Kidney glomerular epithelial cell (primary cell): Measurements from ENCODE around the gene MRPS5.
"Not testable (repeated sequence)": the region's sequence is repeated elsewhere in the genome, so short reads cannot be mapped to it uniquely, and the experiment has no call there.

ENCODE experiments used
- DNase-seq: peaks from one replicate; lab custom pipeline; 2025; lab: John Stamatoyannopoulos, UW

The MRPS5 gene

DNA sequence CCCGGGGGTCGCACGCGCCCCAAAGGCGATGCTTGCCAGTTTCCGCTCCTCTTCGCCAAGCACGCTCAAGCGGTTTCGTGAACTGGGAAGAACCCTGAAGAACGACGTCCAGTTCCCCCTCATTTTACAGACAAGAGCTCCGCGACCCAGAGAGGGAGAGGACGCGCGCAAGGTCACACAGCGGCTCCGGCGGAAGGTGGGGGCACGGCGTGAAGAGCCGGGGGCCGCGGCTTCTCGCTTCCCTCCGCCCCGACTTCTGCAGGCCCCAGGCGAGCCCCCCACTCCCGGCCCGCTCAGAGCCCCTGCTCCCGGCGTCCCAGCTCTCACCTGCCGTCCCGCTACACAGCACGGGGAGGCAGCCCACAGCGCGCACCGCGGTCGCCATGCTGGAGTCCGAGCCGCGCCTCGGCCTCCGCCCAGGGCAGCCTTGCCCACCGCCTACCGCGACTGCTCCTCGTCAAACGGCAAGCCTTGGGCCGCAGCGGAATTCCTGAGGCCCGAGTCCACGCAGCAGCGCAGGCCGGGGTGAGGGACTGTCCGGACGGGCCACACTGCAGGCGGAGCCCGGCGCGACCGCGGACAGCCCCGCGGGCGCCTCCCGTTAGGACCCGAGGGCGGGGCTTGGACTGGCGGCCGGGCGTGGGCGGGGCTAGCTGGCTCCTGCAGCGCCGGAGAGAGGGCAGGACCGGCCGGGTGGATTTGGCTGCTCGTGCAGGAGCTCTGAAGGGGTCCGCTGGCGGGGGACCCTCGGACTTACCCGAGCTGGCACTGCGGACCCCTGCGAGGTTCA lies at the start of gene MRPS5:
Gene MRPS5, minus strand, starts transcription at position 402 of the 790 bp plus-strand sequence. Its CDS starts 17 bp downstream, at position 385.
- DNase-seq = peak; percentile 45

GRCh38 chr2:95166065-95166763 lies 44.6 kb upstream of the MRPS5 start:
- DNase-seq = no peak

GRCh38 chr2:95165371-95166064 lies 43.9 kb upstream of the MRPS5 start, which contains the start of gene ZNF2:
Gene ZNF2 (plus strand): TSS chr2:95165809. CDS start chr2:95176227, 10,418 bp downstream.
- DNase-seq = peak; percentile 96

- no peak for DNase-seq
Observed at GRCh38 chr2:95165030-95165370, 43.4 kb upstream of the MRPS5 start.

DNA sequence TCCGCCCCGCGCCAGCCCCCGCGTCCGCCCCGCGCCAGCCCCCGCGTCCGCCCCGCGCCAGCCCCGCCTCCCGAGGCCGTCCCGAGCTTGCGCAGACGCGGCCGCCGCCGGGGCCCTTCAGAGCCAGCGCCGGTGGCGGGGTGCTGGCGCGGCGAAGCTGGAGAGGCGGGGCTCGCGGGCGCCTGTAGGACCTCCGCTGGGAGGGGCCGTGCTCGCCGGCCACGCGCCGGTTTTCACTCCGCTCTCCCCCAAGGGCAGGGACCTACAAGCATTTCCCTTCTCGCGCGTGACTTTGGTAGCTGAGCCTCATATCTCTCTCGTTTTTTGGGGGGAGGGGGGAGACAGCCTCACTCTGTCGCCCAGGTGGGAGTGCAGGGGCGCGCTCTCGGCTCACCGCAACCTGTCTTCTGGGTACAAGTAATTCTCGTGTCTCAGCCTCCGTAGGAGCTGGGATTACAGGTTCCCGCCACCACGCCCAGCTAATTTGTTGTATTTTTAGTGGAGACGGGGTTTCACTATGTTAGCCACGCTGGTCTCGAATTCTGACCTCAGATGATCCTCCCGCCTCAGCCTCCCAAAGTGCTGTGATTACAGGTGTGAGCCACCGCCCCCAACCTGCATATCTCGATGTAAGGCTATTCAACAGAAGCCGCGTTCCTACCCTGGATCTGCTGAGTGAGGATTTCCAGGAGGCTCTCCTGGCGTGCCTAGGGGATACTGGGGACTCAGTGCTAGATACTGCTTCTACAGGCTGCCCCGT lies 38.3 kb upstream of the MRPS5 start, which contains the start of gene ZNF514:
Gene ZNF514, minus strand, starts transcription at position 159 of the 760 bp plus-strand sequence. CDS start 6,595 bp downstream, outside the sequence.
- peak; percentile 12 for DNase-seq

- DNase-seq = peak; percentile 9
Observed at GRCh38 chr2:95158891-95159619, 37.4 kb upstream of the MRPS5 start.

DNA sequence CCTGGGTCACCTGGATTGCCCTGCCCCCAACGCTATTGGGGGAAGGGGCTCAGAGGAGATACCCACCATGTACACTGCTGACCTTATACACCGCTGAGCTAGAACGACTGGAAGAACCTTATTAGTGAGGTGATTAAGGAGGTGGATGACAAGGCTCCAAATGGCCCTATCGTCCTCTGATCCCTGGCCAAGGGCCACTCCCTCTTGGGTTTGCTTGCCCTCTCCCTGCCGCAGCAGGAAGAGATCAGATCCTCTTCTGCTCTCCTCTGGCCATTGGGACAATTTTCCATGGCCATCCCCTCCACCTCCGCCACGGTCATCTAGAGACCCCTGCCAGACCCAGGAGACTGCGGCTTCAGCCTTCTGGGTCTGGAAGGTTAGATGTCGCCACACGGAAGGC lies 36.8 kb upstream of the MRPS5 start:
- DNase-seq = no peak

GRCh38 chr2:95149397-95149984 lies 27.9 kb upstream of the MRPS5 start:
- DNase-seq = no peak

GRCh38 chr2:95143838-95144237 lies 22.2 kb upstream of the MRPS5 start:
- DNase-seq = no peak

- DNase-seq = no peak
Observed at GRCh38 chr2:95138702-95139101, 17.1 kb upstream of the MRPS5 start.

DNA sequence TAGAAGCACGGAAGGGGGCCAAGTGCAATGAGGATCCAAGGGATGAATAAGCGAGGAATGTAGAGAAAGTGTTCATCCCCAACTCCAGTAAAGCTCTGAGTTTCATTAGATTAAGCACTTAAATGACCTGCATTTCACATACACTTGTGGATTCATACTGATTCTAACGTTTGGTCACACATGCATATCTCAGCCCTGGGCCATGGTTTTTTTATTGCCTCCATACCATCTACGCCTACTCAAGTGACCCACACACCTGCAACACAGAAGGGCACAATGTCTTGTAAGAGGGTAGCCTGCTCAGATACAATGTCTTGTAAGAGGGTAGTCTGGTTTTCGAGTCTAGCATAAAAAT lies 566 bp upstream of the MRPS5 start:
- no peak for DNase-seq

DNA sequence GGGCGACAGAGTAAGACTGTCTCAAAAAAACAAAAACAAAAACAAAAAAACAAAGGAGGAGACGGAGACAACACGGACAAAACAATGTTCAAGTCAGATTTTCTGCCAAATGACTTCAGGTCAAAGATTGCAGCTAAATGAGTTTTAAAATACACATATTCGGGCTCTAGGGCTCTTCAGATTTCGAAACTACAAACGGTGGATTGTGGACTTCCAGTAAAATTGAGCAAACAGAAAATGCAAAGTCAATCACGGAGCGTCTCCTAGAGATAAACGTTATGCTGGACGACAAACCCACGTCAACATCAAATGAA lies 558 bp downstream of the MRPS5 start:
- DNase-seq = no peak

DNA sequence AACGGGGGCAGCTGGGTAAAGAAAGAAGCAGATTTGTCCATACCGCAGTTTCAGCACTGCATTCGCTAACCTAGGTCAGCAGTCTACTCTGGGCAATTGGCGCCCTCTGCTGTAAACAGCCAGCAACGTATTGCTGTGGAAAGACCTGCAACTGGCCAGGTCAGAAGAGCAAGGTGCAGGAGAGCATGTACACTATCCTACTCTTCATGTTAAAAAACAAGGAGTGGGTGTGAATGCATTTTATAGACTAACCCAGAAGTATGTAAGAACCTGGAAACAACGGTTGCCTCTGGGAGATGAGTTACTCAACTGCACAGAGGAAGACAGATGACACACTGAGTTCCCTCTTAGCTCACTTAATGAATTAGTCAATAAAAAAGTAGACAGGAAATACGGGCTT lies 6.2 kb downstream of the MRPS5 start:
- peak; percentile 58 for DNase-seq

DNA sequence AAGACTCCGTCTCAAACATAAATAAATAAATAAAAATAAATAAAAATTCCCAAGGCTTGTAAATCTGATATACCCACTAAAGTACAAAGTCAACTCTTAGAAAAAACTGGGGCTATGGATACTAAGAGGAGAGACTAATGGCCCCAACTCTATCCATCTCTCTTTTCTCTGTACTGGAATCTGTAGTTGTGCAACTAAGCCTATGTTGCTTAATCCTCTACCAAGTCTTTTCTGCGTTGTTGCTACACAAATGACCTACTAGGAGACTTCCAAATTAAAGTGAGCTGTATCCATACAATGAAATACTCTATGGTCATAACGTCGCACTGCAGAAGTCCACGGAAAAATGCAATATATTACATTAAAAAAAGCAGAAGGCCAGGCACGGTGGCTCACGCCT lies 8.1 kb downstream of the MRPS5 start:
- DNase-seq = no peak

DNA sequence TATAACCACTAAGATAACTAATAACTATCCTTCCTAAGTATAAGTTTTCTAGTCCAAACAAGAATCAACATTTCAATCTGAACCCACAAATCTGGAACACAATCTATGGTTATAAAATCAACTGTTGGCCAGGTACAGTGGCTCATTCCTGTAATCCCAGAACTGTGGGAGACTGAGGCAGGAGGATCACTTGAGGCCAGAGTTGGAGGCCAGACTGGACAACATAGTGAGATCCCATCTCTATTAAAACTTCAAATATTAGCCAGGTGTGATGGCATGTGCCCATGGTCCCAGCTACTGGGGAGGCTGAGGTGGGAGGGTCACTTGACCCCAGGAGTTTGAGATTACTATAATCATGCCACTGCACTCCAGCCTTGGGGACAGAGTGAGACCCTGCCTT lies 11.2 kb downstream of the MRPS5 start:
- no peak for DNase-seq

DNA sequence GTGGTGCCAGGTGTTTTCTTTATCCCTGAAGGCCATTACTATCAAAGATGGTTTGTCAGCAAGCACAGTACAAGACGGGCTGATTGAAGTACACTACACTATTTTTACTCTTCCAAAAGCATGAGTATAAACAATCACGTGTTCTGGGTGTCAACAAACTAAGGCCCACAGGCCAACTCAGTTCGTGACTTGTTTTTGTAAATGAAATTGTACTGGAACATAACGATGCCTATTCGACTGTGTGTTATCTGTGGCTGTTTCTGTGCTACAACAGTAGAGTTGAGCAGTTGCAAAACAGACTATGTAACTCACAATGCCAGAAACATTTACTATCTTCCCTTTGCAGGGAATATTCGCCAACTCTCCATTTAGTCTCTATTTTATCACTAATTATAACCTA lies 12.3 kb downstream of the MRPS5 start:
- no peak for DNase-seq

DNA sequence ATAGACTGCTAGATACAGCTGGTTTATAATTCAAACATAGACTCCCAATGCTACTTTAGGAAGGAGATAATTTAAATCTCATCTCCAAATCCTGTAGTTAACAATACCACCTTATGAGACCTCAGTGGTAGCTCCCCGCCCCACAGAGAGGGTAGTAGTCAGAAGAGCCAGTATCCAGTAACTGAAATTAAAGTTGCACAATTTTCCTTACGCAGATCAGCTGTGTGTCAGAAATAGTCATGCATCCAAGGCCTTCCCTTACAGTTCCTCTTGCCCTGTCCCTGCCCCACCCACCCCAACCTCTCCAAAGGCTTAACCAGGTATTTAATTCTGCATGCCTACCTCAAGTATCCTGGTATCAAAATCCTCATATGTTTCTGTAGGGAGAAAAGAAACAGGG lies 15.5 kb downstream of the MRPS5 start:
- no peak for DNase-seq

- DNase-seq = no peak
Observed at GRCh38 chr2:95104606-95105005, 17.0 kb downstream of the MRPS5 start.

DNA sequence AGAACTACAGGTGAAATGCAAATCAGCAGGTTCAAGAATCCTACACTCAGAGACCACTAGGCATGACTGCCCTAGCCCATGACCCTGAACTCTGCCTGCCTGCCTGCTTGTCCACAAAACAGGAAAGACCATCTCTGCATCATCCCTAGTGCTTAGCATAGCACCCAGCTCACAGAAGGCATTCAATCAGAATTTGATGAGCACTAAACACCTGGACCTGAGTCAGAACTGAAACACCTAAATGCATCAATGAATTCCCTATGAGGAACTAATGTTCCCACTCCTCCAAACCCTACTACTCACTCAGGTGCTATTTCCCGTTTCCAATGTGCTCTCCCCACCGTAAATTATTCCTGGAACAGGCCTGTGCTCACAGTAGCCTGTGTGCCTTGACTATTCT lies 21.7 kb downstream of the MRPS5 start:
- no peak for DNase-seq

GRCh38 chr2:95098273-95098672 lies 23.3 kb downstream of the MRPS5 start:
- not testable (repeated sequence) for DNase-seq

DNA sequence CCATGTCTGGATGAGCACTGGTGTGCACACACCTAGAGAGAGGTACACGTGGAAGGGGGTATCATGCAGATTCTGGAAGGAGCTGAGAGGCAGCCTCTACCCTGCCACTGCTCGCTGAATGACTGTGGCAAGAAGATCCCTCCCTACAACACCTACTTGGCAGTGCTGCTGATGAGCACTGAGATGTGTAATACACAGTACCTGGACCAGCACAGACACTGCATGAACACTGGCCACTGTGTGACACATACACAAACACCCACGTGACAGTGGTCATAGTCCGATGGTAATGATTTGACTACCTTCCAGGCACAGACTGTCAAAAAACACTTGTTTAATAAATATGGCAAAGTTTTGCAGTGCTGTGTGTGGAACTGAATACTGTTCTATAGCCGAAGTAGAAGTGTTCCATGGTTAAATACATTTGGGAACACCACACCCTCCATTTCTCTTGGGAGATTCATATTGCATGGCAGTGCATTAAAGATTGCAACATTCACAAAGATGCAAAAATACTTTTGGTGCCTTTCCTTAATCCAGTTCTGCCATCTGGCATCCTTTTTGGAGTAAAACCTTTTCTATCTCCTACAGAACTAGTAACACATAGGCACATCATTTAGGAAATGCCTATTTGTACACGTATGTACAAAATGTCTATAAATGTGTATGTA lies 29.6 kb downstream of the MRPS5 start:
- DNase-seq = no peak
